ENCODE data around the gene BTD.

- TF ChIP-seq EZH2 (IDR thresholded peaks at IDR 0.05; ENCODE audit: low read length, missing control alignments), result no peak
- TF ChIP-seq CTCF (conservative IDR thresholded peaks at IDR 0.05 in 1 of 2, IDR thresholded peaks at IDR 0.05 in 1 of 2; ENCODE audit: low read depth in 1 of 2, low read length in 2 of 2), result no peak
These were observed 81.7 kb downstream of the BTD start for GRCh38 chr3:15683253-15683652.
